ENCODE measurements around the gene RSPH1. TPM values are rescaled to one million over a fixed set of nuclear protein-coding genes. Genes with fewer than 3 reads are reported as not detected.

RSPH1 gene
- polyA plus RNA-seq, 1 of the 3 experiments (the other 2 are of a cell fraction) = 0.97 TPM

- Histone ChIP-seq H3K9me2 (no peaks in the 10 kb centered on the region), H2AFZ (ENCODE audit: low read depth) (no peak overlapping the region), H3K4me1 (ENCODE audit: control insufficient read depth in 1 of 2, insufficient read depth in 2 of 2, low read depth in 1 of 2, low read length in 1 of 2) (peaks cover 0 to 15% of the 10 kb centered on the region in 2 experiments; a peak in 1 of 4 replicates), H3K9me3 (no peaks in the 10 kb centered on the region), H3K4me2 (no peak overlapping the region), H3F3A (replicated peaks; ENCODE audit: insufficient read depth) (no peaks in the 10 kb centered on the region), H3K9ac (no peak overlapping the region), H4K20me1 (ENCODE audit: insufficient read depth) (no peaks in the 10 kb centered on the region), H3K27me3 (ENCODE audit: insufficient read depth) (no peaks in the 10 kb centered on the region), H3K4me3 (ENCODE audit: low read depth in 2 of 2, low read length in 1 of 2) (no peak overlapping the region), H3K27ac (ENCODE audit: low read depth in 2 of 2, low read length in 1 of 2) (no peak overlapping the region), H3K36me3 (replicated peaks in 1 of 2; ENCODE audit: control insufficient read depth in 1 of 2, insufficient read depth in 2 of 2, low read length in 1 of 2) (no peaks in the 10 kb centered on the region), H3K79me2 (ENCODE audit: insufficient read depth) (no peaks in the 10 kb centered on the region)
- WGBS (ENCODE audit: low lambda C conversion rate) = 60% methylated on average over 5 of the region's 8 CpGs
- DNase-seq = no peak
- POLR2A ChIA-PET = no interaction called here
- no peak for TF ChIP-seq SMC3 (IDR thresholded peaks at IDR 0.05; ENCODE audit: low read depth, low read length)
- TF ChIP-seq CHD2 (IDR thresholded peaks at IDR 0.05; ENCODE audit: low read length, partially characterized antibody) = no peak
- TF ChIP-seq FOSL2 (IDR thresholded peaks at IDR 0.05; ENCODE audit: borderline replicate concordance, low read depth) = no peak
- TF ChIP-seq MXI1 (IDR thresholded peaks at IDR 0.05; ENCODE audit: low read depth, low read length) = no peak
- no peak for TF ChIP-seq CTCF (IDR thresholded peaks at IDR 0.05)
- CTCF ChIA-PET = interaction anchor here (0.8 to 1.4 kb wide), 3 partner anchors 10 to 339 kb away, joined by 3 to 4 read pairs (median 3); no protein-coding TSS in a partner anchor
Observed at GRCh38 chr21:42456457-42456856, 39.6 kb downstream of the RSPH1 start.

GRCh38 chr21:42455754-42456440, 40.1 kb downstream of the RSPH1 start:
- H2AFZ ChIP-seq (ENCODE audit: low read depth) = no peak overlapping the region
- no peak for TF ChIP-seq MEF2A (IDR thresholded peaks at IDR 0.05; ENCODE audit: borderline replicate concordance, low read depth)
- no peak for TF ChIP-seq REST (IDR thresholded peaks at IDR 0.05; ENCODE audit: low read depth, low read length)
- no peak for TF ChIP-seq IRF3 (IDR thresholded peaks at IDR 0.05; ENCODE audit: low read depth, low read length)
- no peak for TF ChIP-seq MXI1 (IDR thresholded peaks at IDR 0.05; ENCODE audit: low read depth, low read length)
- TF ChIP-seq USF1 (IDR thresholded peaks at IDR 0.05; ENCODE audit: borderline replicate concordance, low read depth) = no peak
- no peaks in the 10 kb centered on the region for H3K36me3 ChIP-seq (replicated peaks in 1 of 2; ENCODE audit: control insufficient read depth in 1 of 2, insufficient read depth in 2 of 2, low read length in 1 of 2)
- H3K79me2 ChIP-seq (ENCODE audit: insufficient read depth) = no peaks in the 10 kb centered on the region
- no peak overlapping the region for H3K27ac ChIP-seq (ENCODE audit: low read depth in 2 of 2, low read length in 1 of 2)
- peaks cover 0 to 14% of the 10 kb centered on the region in 2 experiments; a peak in 1 of 4 replicates for H3K4me1 ChIP-seq (ENCODE audit: control insufficient read depth in 1 of 2, insufficient read depth in 2 of 2, low read depth in 1 of 2, low read length in 1 of 2)
- no peaks in the 10 kb centered on the region for H3F3A ChIP-seq (replicated peaks; ENCODE audit: insufficient read depth)
- no peak overlapping the region for H3K9ac ChIP-seq
- POLR2A ChIA-PET = interaction anchor here (0.7 kb wide), 1 partner anchor 40 kb away, joined by 3 read pairs; the partner anchor contains the start of gene RSPH1
- H4K20me1 ChIP-seq (ENCODE audit: insufficient read depth) = no peaks in the 10 kb centered on the region
- CTCF ChIA-PET = interaction anchor here (0.8 to 1.0 kb wide), 2 partner anchors 9 to 339 kb away, joined by 3 read pairs; no protein-coding TSS in a partner anchor
- DNase-seq = no peak
- H3K9me2 ChIP-seq = no peaks in the 10 kb centered on the region
- no peak overlapping the region for H3K4me3 ChIP-seq (ENCODE audit: low read depth in 2 of 2, low read length in 1 of 2)
- 38% methylated on average over 7 of the region's 10 CpGs for WGBS (ENCODE audit: low lambda C conversion rate)
- H3K9me3 ChIP-seq = no peaks in the 10 kb centered on the region
- no peaks in the 10 kb centered on the region for H3K27me3 ChIP-seq (ENCODE audit: insufficient read depth)
- H3K4me2 ChIP-seq = no peak overlapping the region
